Omental fat pad (tissue), 4 donors: ENCODE results near the gene TBCE. TPM values are rescaled to one million over a fixed set of nuclear protein-coding genes. Genes with fewer than 3 reads are reported as not detected.

ENCODE experiments used
- ATAC-seq: fragments of 150-250 bp; one replicate; pipeline ENCODE4 v1.9.1; 2016; ENCODE audit warnings: mild to moderate bottlenecking, moderate library complexity; ENCODE audit not compliant: low FRiP score
- DNase-seq: peaks from one replicate; pipeline ENCODE4 v3.0.0-alpha.2; 2019; ENCODE audit warnings: low spot score
- total RNA-seq, 4 donors: library from RNA; depleted of rRNA; stranded (reverse); fragments of >200 nt; gene quantifications; one replicate each; pipeline ENCODE4 v1.1.0, GENCODE V29; 2016
- TF ChIP-seq, protein P1 (sequence below), 3 donors: fragments of 450-650 bp; IDR thresholded peaks; one replicate each; pipeline ENCODE4 v1.5.1; 2016 to 2017; ENCODE audit warnings: antibody characterized with exemption in 3 of 3, mild to moderate bottlenecking in 3 of 3, moderate library complexity in 2 of 3

TBCE gene
- total RNA-seq, 4 donors from 2014 or later, result 10.9 to 27.3 (median 19.2) TPM

GRCh38 chr1:235402457-235403200, 35.4 kb downstream of the TBCE start:
- TF ChIP-seq, protein P1, sequence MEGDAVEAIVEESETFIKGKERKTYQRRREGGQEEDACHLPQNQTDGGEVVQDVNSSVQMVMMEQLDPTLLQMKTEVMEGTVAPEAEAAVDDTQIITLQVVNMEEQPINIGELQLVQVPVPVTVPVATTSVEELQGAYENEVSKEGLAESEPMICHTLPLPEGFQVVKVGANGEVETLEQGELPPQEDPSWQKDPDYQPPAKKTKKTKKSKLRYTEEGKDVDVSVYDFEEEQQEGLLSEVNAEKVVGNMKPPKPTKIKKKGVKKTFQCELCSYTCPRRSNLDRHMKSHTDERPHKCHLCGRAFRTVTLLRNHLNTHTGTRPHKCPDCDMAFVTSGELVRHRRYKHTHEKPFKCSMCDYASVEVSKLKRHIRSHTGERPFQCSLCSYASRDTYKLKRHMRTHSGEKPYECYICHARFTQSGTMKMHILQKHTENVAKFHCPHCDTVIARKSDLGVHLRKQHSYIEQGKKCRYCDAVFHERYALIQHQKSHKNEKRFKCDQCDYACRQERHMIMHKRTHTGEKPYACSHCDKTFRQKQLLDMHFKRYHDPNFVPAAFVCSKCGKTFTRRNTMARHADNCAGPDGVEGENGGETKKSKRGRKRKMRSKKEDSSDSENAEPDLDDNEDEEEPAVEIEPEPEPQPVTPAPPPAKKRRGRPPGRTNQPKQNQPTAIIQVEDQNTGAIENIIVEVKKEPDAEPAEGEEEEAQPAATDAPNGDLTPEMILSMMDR (IDR thresholded peaks at IDR 0.05), result no peak
- ATAC-seq, result no peak
- no peak for DNase-seq

GRCh38 chr1:235403593-235403992, 36.4 kb downstream of the TBCE start:
- DNase-seq (no peak), ATAC-seq (no peak)
- TF ChIP-seq, protein P1 (IDR thresholded peaks at IDR 0.05), result no peak

DNA sequence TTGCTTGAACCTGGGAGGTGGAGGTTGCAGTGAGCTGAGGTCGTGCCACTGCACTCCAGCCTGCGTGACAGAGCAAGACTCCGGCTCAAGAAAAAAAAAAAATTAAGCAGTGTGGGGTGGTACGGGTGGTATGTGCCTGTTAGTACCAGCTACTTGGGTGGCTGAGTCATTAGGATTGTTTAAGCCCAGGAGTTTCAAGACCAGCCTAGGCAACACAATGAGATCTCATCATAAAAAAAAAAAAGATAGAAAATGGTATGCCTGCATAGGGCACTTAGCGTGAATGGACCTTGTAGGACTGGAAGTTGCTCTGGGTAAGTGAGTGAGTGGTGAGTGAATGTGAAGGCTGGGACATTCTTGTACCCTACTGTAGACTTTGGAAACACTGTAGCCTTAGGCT, 37.0 kb downstream of the TBCE start:
- DNase-seq (no peak), ATAC-seq (peak; percentile 41)
- TF ChIP-seq, protein P1 (IDR thresholded peaks at IDR 0.05), result no peak

DNA sequence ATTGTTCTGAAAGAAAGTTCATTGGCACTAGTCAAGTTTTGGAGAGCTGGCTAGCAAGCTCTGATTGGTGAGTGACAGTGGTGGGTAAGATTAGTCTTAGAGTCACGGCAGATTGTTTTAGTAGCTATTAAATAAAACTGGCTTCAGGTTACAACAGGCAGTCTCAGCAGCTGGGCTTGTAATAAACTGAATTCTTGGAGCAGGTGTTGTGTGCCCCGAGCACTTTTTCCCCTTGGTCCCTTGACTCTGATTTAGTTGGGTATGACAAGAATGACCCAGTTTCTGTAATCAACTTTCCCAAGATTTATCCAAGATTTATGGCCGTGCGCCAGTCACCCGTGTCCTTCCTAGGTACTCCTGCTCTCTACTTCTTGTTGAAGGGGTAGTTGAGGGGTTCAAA, 40.2 kb downstream of the TBCE start:
- ATAC-seq, result no peak
- DNase-seq, result no peak
- TF ChIP-seq, protein P1 (IDR thresholded peaks at IDR 0.05), result no peak

DNA sequence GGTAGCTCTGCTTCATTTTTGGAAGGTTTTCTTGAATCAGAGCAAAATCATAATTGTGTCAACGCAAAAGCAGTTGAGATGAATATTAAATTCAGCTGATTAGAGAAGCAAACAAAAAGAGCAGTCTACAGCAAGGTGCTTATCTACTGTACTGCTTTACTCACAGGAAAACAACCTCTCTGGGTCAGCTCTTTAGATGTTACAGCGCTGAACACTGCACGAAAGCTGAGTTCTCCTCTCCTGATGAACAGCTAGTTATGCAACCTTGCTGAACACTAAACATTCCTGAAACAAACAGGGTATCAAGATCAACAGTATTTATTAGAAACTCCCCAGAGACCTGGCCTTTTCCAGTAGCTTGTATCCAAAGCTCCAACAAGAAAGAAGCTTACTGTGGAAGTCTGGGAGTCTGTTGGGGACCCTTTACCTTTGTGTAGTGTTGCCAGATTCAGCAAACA, 41.3 kb downstream of the TBCE start:
- DNase-seq (no peak), ATAC-seq (peak; percentile 66)
- TF ChIP-seq, protein P1 (IDR thresholded peaks at IDR 0.05), result no peak

DNA sequence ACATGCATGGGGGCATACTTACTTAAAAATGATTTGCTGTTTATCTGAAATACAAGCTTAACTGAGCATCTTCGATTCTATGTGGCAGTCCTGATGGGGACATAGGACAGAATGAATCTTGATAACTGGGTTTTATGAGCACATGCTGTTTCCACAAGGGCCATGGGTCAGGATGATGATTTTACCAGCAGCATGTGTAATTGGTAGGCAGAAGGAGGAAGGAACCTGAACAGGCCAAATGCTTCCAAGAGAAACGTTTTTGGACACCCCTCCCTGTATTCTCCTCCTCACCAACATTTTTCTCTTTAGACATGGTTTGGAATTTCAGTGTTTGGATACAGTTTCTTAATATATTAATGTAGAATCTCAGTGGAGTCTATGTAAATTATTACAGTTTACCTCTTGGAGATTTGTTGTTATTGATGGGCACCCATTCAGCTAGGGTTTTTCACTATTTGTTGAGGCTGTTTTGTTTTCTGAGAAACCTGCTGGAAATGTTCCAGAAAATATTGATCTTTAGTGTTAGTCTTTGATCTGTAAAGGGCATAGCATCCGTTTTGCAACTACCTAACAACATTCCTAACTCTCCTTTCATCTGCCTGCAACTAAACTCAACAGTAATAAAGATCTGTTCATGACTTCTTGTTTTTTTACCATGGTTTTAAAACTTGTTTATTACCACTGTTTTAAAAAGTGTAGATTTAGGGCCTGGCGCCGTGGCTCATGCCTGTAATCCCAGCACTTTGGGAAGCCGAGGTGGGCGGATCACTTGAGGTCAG, 42.0 kb downstream of the TBCE start:
- TF ChIP-seq, protein P1 (IDR thresholded peaks at IDR 0.05), result no peak
- no peak for ATAC-seq

More for the DNA sequence above, 42.0 kb downstream of the TBCE start:
- DNase-seq, result no peak
